DND-41 (cell line): Measurements from ENCODE around the gene TLCD2.

Experiments used
- EZH2 ChIP-seq: IDR thresholded peaks from 3 replicates; pipeline ENCODE4 v1.6.1; 2012; ENCODE audit warnings: borderline replicate concordance, low read depth, mild to moderate bottlenecking, moderate library complexity, low read length, inconsistent platforms; ENCODE audit not compliant: severe bottlenecking
- TF ChIP-seq, protein P1 (sequence below): IDR thresholded peaks from 2 replicates; pipeline ENCODE4 v1.5.1; 2012; ENCODE audit warnings: borderline replicate concordance, low read length, moderate library complexity, mild to moderate bottlenecking; ENCODE audit not compliant: poor library complexity, severe bottlenecking; ENCODE audit errors: extremely low read depth

DNA sequence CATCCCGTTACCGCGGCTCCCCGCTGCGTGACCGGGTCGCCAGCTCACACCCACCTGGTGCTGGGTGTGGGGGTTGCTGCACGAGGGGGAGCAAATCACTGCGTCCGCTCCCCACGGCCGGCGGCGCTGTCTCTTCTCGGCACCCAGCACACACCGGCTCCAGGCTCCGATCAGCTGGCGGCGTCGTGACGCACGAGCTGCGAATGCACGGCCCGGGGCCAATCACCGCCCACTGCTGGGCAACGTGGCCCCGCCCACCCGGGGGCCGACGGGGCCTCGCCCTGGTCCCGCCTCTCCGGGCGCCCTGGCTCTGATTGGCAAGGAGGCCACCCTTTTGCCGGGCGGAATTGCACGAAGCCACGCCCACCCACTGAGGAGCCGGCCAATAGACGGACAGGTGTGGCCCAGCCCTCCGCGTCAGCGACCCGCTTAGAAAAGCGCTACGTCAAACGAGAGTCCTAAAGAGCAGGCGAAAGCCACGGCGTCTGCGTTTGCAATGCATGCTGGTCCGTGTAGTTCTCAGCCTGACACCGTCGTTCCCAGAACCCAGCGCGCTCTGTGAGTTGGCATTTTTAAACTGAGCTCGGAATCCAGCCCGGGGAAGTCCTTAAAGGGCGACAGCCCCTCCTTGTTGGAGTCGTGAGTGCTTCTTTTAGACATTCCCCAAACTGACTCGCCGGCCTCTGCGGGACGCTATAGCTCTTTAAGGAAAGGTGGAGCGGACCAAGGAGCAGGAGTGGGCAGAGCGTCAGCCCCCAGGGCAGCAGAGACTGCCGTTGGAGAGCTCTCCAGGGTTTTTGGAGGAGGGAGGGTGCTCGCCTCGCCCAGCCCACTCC lies 6.1 kb upstream of the TLCD2 start:
- TF ChIP-seq, protein P1, sequence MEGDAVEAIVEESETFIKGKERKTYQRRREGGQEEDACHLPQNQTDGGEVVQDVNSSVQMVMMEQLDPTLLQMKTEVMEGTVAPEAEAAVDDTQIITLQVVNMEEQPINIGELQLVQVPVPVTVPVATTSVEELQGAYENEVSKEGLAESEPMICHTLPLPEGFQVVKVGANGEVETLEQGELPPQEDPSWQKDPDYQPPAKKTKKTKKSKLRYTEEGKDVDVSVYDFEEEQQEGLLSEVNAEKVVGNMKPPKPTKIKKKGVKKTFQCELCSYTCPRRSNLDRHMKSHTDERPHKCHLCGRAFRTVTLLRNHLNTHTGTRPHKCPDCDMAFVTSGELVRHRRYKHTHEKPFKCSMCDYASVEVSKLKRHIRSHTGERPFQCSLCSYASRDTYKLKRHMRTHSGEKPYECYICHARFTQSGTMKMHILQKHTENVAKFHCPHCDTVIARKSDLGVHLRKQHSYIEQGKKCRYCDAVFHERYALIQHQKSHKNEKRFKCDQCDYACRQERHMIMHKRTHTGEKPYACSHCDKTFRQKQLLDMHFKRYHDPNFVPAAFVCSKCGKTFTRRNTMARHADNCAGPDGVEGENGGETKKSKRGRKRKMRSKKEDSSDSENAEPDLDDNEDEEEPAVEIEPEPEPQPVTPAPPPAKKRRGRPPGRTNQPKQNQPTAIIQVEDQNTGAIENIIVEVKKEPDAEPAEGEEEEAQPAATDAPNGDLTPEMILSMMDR, result peak; percentile 32
- TF ChIP-seq EZH2, result no peak
